Activated CD8-positive, alpha-beta T cell treated with anti-CD3 and anti-CD28 coated beads, Interleukin-2, amount 10 ng/mL, durations not matched to agents 7 days and 5 days (primary cell): ENCODE results near the gene CMKLR1. TPM values are rescaled to one million over a fixed set of nuclear protein-coding genes. Genes with fewer than 3 reads are reported as not detected.

ENCODE experiments used
- ATAC-seq: fragments of 150-1000 bp; cut with Tn5 transposase; one replicate; pipeline ENCODE4 v1.10.0; 2021; ENCODE audit warnings: moderate library complexity
- CTCF ChIA-PET: fragments of 350-600 bp; sonication (Branson Sonifier 250); formaldehyde crosslinking; loops from one replicate; lab custom pipeline; 2021; ENCODE audit warnings: antibody characterized with exemption; lab: Charles Lee
- POLR2A ChIA-PET: fragments of 350-600 bp; sonication (Branson Sonifier 250); formaldehyde crosslinking; loops from one replicate; lab custom pipeline; 2021; ENCODE audit warnings: antibody characterized with exemption; lab: Charles Lee
- DNase-seq: peaks from one replicate; pipeline ENCODE4 v3.0.0-alpha.2; 2020
- H3K27ac Mint-ChIP-seq: one replicate; pipeline ENCODE4 v1.8.0; 2021; ENCODE audit warnings: mild to moderate bottlenecking, mixed read lengths
- H3K27me3 Mint-ChIP-seq: one replicate; pipeline ENCODE4 v1.8.0; 2021; ENCODE audit warnings: low read depth, mixed read lengths
- H3K36me3 Mint-ChIP-seq: one replicate; pipeline ENCODE4 v1.8.0; 2021; ENCODE audit warnings: low read depth, mixed read lengths
- H3K4me1 Mint-ChIP-seq: one replicate; pipeline ENCODE4 v1.8.0; 2021; ENCODE audit warnings: low read depth, mixed read lengths
- H3K4me3 Mint-ChIP-seq: one replicate; pipeline ENCODE4 v1.8.0; 2021; ENCODE audit warnings: mild to moderate bottlenecking, mixed read lengths
- H3K9me3 Mint-ChIP-seq: one replicate; pipeline ENCODE4 v1.8.0; 2022; ENCODE audit warnings: mixed read lengths; ENCODE audit not compliant: insufficient read depth
- total RNA-seq, 2 experiments: library from RNA; stranded (reverse); gene quantifications; one replicate each; pipeline ENCODE4 v1.2.3, GENCODE V29; 2021

Gene CMKLR1
- total RNA-seq, 2 experiments from 2014 or later, result 0.08 TPM; not detected in 1

DNA sequence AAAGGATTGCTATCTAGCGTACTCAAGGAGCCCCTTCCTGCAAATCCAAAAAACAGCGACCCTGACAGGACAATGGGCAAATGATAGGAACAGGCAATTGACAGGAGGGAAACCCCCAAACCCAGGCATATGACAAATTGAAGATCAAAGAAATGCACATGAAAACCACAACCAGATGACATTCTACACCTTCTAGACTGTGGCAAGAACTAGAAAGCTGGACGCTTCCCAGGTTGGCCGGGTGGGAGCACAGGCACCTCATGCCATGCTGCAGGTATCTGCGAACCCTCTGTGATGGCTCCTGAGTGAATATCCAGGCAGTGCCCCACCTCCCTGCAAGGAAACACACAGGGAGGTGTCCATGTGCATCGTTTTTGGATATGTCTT lies 37.1 kb downstream of the CMKLR1 start:
- H3K36me3 Mint-ChIP-seq, result peaks cover 1% of the 10 kb centered on the region
- no peak for ATAC-seq
- H3K27me3 Mint-ChIP-seq, result peaks cover 8% of the 10 kb centered on the region
- POLR2A ChIA-PET, result no interaction called here
- CTCF ChIA-PET, result no interaction called here
- H3K4me3 Mint-ChIP-seq, result no peak overlapping the region
- peaks cover 5% of the 10 kb centered on the region for H3K9me3 Mint-ChIP-seq
- H3K4me1 Mint-ChIP-seq, result peaks cover 83% of the 10 kb centered on the region
- DNase-seq, result no peak
- H3K27ac Mint-ChIP-seq, result peak overlapping the region; percentile 42

GRCh38 chr12:108301346-108301745 lies 37.8 kb downstream of the CMKLR1 start:
- Mint-ChIP-seq H3K4me3 (no peak overlapping the region), H3K36me3 (peaks cover 1% of the 10 kb centered on the region), H3K9me3 (peaks cover 5% of the 10 kb centered on the region), H3K4me1 (peaks cover 83% of the 10 kb centered on the region), H3K27ac (no peak overlapping the region), H3K27me3 (peaks cover 8% of the 10 kb centered on the region)
- ATAC-seq (no peak), DNase-seq (no peak)
- CTCF ChIA-PET, result interaction anchor here (0.6 kb wide), 1 partner anchor 62 kb away, joined by 3 read pairs; no protein-coding TSS in a partner anchor
- POLR2A ChIA-PET, result no interaction called here

- DNase-seq, result no peak
- no peak for ATAC-seq
- ChIA-PET POLR2A (no interaction called here), CTCF (interaction anchor here (1.6 kb wide), 1 partner anchor 14 kb away, joined by 5 read pairs; no protein-coding TSS in a partner anchor)
- Mint-ChIP-seq H3K27me3 (peaks cover 8% of the 10 kb centered on the region), H3K4me3 (no peak overlapping the region), H3K27ac (no peak overlapping the region), H3K36me3 (peaks cover 1% of the 10 kb centered on the region), H3K9me3 (peaks cover 5% of the 10 kb centered on the region), H3K4me1 (peaks cover 78% of the 10 kb centered on the region)
These were observed 39.0 kb downstream of the CMKLR1 start for GRCh38 chr12:108299980-108300696.

GRCh38 chr12:108299516-108299915 lies 39.6 kb downstream of the CMKLR1 start:
- CTCF ChIA-PET, result interaction anchor here (1.6 kb wide), 1 partner anchor 14 kb away, joined by 5 read pairs; no protein-coding TSS in a partner anchor
- ATAC-seq (no peak), DNase-seq (no peak)
- H3K36me3 Mint-ChIP-seq, result peaks cover 1% of the 10 kb centered on the region
- peak overlapping the region; percentile 36 for H3K27ac Mint-ChIP-seq
- H3K9me3 Mint-ChIP-seq, result peaks cover 5% of the 10 kb centered on the region
- no peak overlapping the region for H3K4me3 Mint-ChIP-seq
- H3K4me1 Mint-ChIP-seq, result peaks cover 72% of the 10 kb centered on the region
- peaks cover 5% of the 10 kb centered on the region for H3K27me3 Mint-ChIP-seq
- POLR2A ChIA-PET, result no interaction called here

- Mint-ChIP-seq H3K36me3 (peaks cover 1% of the 10 kb centered on the region), H3K27ac (peak overlapping the region; percentile 73), H3K9me3 (peaks cover 5% of the 10 kb centered on the region), H3K4me1 (peaks cover 66% of the 10 kb centered on the region), H3K4me3 (no peak overlapping the region), H3K27me3 (peaks cover 4% of the 10 kb centered on the region)
- ATAC-seq (no peak), DNase-seq (no peak)
- ChIA-PET POLR2A (interaction anchor here (1.8 kb wide), 1 partner anchor 15 kb away, joined by 7 read pairs; no protein-coding TSS in a partner anchor), CTCF (interaction anchor here (1.6 kb wide), 2 partner anchors 9 to 15 kb away, joined by 5 read pairs; no protein-coding TSS in a partner anchor)
These were observed 40.3 kb downstream of the CMKLR1 start for GRCh38 chr12:108298761-108299275.

DNA sequence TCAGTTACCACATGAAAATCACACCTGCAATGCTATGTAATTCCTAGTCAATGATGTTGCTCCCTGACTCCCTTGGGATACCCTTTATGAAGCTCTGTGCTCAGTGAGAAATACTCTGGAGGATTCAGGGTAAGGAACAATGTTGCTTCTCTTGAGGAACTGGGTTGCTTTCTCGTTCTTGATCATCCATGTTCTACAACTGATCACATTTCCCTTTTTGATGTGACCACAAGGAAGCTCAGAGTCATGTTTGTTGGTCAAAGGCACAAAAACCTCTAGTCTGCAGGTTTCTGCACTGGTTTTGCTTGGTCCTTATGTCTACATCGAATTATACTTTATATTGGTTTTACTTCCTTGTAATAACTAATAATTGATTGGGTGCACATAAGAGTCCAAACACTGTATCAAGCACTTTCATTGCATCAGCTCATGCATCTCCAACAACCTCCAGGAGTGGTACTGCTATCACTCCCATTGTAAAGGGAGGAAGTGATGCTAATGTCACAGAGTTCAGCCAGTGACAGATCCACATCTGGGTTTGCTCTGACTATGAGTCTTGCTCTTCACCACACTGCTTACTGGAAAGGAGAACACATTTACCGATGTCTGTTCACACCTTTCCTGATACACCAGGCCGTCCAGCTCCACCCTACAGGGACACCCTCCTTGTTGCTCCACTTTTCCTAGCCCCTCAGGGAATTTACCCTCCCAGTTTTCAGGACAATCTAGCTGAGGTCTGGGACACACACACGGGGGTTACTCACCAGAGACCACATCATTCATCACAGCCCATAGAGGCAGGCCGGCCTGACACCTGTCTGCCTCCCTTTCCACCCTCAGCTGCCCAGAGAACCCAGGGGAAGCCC lies 41.0 kb downstream of the CMKLR1 start:
- H3K27me3 Mint-ChIP-seq, result peaks cover 6% of the 10 kb centered on the region
- H3K27ac Mint-ChIP-seq, result peak overlapping the region; percentile 73
- DNase-seq (peak; percentile 40), ATAC-seq (peak; percentile 78)
- peaks cover 1% of the 10 kb centered on the region for H3K36me3 Mint-ChIP-seq
- H3K9me3 Mint-ChIP-seq, result peaks cover 5% of the 10 kb centered on the region
- H3K4me1 Mint-ChIP-seq, result peaks cover 70% of the 10 kb centered on the region
- ChIA-PET POLR2A (interaction anchor here (0.7 to 1.8 kb wide), 2 partner anchors 15 to 30 kb away, joined by 3 to 7 read pairs; no protein-coding TSS in a partner anchor), CTCF (interaction anchor here (1.6 kb wide), 2 partner anchors 10 to 16 kb away, joined by 5 read pairs; no protein-coding TSS in a partner anchor)
- H3K4me3 Mint-ChIP-seq, result no peak overlapping the region

GRCh38 chr12:108297424-108297823 lies 41.7 kb downstream of the CMKLR1 start:
- ChIA-PET CTCF (interaction anchor here (1.6 kb wide), 1 partner anchor 10 kb away, joined by 5 read pairs; no protein-coding TSS in a partner anchor), POLR2A (interaction anchor here (1.8 kb wide), 1 partner anchor 16 kb away, joined by 7 read pairs; no protein-coding TSS in a partner anchor)
- Mint-ChIP-seq H3K4me3 (no peak overlapping the region), H3K27ac (peak overlapping the region; percentile 73), H3K9me3 (peaks cover 5% of the 10 kb centered on the region), H3K27me3 (peaks cover 6% of the 10 kb centered on the region), H3K36me3 (peaks cover 1% of the 10 kb centered on the region), H3K4me1 (peaks cover 66% of the 10 kb centered on the region)
- ATAC-seq, result no peak
- DNase-seq, result no peak

DNA sequence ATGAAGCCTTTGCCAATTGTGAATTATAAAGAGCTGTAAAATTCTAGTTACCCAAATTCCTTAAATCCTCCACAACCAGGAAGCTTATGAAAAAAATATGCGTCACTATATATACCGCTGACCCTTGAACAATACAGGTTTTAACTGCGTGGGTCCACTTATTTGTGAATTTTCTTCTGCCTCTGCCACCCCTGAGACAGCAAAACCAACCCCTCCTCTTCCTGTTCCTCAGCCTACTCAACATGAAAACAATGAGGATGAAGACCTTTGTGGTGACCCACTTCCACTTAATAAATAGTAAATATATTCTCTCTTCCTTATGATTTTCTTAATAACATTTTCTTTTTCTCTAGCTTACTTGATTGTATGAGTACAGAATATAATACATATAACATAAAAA lies 42.2 kb downstream of the CMKLR1 start:
- CTCF ChIA-PET, result interaction anchor here (1.3 kb wide), 1 partner anchor 215 kb away, joined by 3 read pairs; no protein-coding TSS in a partner anchor
- Mint-ChIP-seq H3K4me1 (peaks cover 61% of the 10 kb centered on the region), H3K9me3 (peaks cover 2% of the 10 kb centered on the region), H3K36me3 (peaks cover 1% of the 10 kb centered on the region), H3K27ac (no peak overlapping the region), H3K4me3 (no peak overlapping the region), H3K27me3 (peaks cover 6% of the 10 kb centered on the region)
- POLR2A ChIA-PET, result interaction anchor here (1.8 kb wide), 1 partner anchor 17 kb away, joined by 7 read pairs; no protein-coding TSS in a partner anchor
- DNase-seq (no peak), ATAC-seq (no peak)

DNA sequence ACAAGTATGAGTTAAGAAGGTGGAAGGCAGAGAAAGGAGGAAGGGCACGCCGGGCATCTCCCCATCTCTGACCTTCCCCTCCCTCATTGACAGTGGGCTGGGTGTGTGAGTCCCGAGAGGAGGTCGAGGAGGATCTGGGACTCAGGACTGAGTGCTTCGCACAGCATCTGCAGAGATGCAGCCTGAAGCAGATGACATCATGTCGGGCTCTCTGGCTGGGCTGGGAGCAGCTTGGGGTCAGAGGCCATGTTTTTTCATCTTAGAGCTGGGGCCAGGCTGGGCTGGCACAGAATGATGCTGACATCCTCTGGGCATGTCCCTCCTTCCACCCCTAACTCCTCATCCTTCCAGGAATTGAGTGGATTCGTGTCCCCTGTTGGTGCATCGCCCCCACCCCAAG lies 43.5 kb downstream of the CMKLR1 start:
- POLR2A ChIA-PET, result no interaction called here

GRCh38 chr12:108289350-108290161 lies 49.6 kb downstream of the CMKLR1 start:
- no peaks in the 10 kb centered on the region for H3K36me3 Mint-ChIP-seq
- H3K27ac Mint-ChIP-seq, result no peak overlapping the region

More for the DNA sequence above, 43.5 kb downstream of the CMKLR1 start:
- no peaks in the 10 kb centered on the region for H3K9me3 Mint-ChIP-seq
- CTCF ChIA-PET, result interaction anchor here (1.3 to 1.7 kb wide), 2 partner anchors 21 to 217 kb away, joined by 3 to 5 read pairs; no protein-coding TSS in a partner anchor
- DNase-seq, result no peak
- H3K4me1 Mint-ChIP-seq, result peaks cover 49% of the 10 kb centered on the region
- ATAC-seq, result no peak
- H3K27me3 Mint-ChIP-seq, result peaks cover 10% of the 10 kb centered on the region
- no peak overlapping the region for H3K4me3 Mint-ChIP-seq
- no peaks in the 10 kb centered on the region for H3K36me3 Mint-ChIP-seq
- H3K27ac Mint-ChIP-seq, result peak overlapping the region; percentile 13

More at GRCh38 chr12:108289350-108290161, 49.6 kb downstream of the CMKLR1 start:
- ATAC-seq, result no peak
- ChIA-PET CTCF (interaction anchor here (1.2 kb wide), 1 partner anchor 44 kb away, joined by 3 read pairs; no protein-coding TSS in a partner anchor), POLR2A (no interaction called here)
- no peaks in the 10 kb centered on the region for H3K9me3 Mint-ChIP-seq
- DNase-seq, result no peak
- H3K4me3 Mint-ChIP-seq, result no peak overlapping the region
- H3K27me3 Mint-ChIP-seq, result peaks cover 37% of the 10 kb centered on the region
- H3K4me1 Mint-ChIP-seq, result peaks cover 3% of the 10 kb centered on the region
